ENCODE data around the gene CDH4. TPM values are rescaled to one million over a fixed set of nuclear protein-coding genes. Genes with fewer than 3 reads are reported as not detected.

Gene CDH4
- total RNA-seq, 1 donor from 2014 or later, result 8.3 TPM

DNA sequence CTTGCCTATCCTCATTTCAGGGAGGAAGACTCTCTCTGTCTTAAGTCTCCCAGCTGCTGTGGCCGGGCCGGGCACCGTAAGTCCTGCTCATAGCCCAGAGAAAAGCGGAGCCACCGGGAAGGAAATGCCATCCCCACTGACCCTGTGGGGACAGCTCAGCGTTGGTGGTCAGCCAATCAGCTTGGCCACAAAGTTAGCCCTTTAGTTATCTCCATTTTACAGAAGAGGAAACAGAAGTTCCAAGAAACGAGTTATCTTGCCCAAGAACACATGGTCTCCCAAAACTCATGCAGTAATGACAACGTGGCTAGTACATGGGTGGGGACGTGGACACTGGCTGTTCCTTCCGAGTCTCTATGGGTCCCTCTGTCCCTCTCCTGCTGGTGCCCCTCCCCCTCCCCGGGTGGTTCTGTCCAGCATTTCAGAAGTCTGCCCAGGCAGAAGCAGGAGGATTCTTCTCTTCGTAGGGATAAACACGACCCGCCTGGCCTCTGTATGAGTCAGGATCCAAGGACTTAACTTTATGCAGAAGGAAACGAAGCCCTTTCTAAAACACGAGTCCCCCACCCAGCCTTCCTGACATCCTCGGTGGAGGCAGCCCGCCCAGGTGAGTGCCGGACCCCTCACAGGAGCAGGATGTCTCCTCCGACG lies 273.8 kb downstream of the CDH4 start:
- no peaks in the 10 kb centered on the region for H3K9me3 Mint-ChIP-seq
- H3K4me3 Mint-ChIP-seq, result no peak overlapping the region
- no peak overlapping the region for H3K27ac Mint-ChIP-seq
- H3K36me3 Mint-ChIP-seq, result no peaks in the 10 kb centered on the region
- TF ChIP-seq, protein P1, sequence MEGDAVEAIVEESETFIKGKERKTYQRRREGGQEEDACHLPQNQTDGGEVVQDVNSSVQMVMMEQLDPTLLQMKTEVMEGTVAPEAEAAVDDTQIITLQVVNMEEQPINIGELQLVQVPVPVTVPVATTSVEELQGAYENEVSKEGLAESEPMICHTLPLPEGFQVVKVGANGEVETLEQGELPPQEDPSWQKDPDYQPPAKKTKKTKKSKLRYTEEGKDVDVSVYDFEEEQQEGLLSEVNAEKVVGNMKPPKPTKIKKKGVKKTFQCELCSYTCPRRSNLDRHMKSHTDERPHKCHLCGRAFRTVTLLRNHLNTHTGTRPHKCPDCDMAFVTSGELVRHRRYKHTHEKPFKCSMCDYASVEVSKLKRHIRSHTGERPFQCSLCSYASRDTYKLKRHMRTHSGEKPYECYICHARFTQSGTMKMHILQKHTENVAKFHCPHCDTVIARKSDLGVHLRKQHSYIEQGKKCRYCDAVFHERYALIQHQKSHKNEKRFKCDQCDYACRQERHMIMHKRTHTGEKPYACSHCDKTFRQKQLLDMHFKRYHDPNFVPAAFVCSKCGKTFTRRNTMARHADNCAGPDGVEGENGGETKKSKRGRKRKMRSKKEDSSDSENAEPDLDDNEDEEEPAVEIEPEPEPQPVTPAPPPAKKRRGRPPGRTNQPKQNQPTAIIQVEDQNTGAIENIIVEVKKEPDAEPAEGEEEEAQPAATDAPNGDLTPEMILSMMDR (conservative IDR thresholded peaks at IDR 0.05), result no peak
- peaks cover 20% of the 10 kb centered on the region for H3K27me3 Mint-ChIP-seq
- no peak for DNase-seq (ENCODE audit: extremely low spot score, unreplicated experiment)
- H3K4me1 Mint-ChIP-seq (ENCODE audit: unreplicated experiment), result peaks cover 3% of the 10 kb centered on the region

DNA sequence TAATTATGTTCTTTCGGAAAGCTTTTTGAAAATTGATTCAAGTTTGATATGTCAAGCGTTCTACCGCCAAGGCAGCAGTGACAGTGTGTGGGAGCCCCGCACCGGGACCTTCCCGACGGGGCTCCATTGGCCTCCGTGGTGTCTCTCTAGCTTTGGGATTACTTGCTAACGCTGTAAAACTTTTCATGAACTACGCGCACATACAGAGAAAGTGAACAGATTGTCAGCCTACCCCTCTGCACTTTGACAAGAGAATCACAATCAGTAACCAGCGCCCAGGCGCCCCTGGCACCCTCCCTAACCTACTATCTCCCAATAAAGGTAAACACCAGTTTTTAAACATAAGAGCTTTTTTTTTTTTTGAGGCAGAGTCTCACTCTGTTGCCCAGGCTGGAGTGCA lies 274.8 kb downstream of the CDH4 start:
- no peak for DNase-seq (ENCODE audit: extremely low spot score, unreplicated experiment)
- no peaks in the 10 kb centered on the region for H3K4me1 Mint-ChIP-seq (ENCODE audit: unreplicated experiment)
- no peak overlapping the region for H3K4me3 Mint-ChIP-seq
- H3K9me3 Mint-ChIP-seq, result no peaks in the 10 kb centered on the region
- TF ChIP-seq, protein P1 (conservative IDR thresholded peaks at IDR 0.05), result no peak
- H3K36me3 Mint-ChIP-seq, result no peaks in the 10 kb centered on the region
- peaks cover 20% of the 10 kb centered on the region for H3K27me3 Mint-ChIP-seq
- no peak overlapping the region for H3K27ac Mint-ChIP-seq

DNA sequence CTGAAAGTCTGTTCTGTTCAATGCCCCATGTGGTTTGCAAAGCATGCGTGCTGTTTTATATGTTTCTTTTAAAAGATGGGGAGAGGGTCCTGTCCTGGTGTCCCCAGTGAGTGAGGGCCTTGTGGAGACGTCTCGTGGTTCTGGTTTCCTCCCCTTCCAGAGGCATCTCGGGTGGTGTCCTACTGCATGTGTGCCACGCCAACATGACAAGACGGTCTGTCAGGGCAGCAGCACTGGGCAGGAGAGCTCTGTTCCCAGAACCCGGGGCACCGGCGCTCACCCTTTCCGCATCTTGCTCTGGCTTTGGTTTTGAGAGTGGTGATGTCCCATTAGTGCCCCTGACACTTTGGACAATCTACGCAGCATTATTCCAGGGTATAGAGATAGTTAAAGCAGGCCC lies 275.6 kb downstream of the CDH4 start:
- DNase-seq (ENCODE audit: extremely low spot score, unreplicated experiment), result no peak
- H3K9me3 Mint-ChIP-seq, result no peaks in the 10 kb centered on the region
- no peak overlapping the region for H3K4me3 Mint-ChIP-seq
- peaks cover 20% of the 10 kb centered on the region for H3K27me3 Mint-ChIP-seq
- no peaks in the 10 kb centered on the region for H3K4me1 Mint-ChIP-seq (ENCODE audit: unreplicated experiment)
- H3K36me3 Mint-ChIP-seq, result no peaks in the 10 kb centered on the region
- TF ChIP-seq, protein P1 (conservative IDR thresholded peaks at IDR 0.05), result no peak
- no peak overlapping the region for H3K27ac Mint-ChIP-seq

DNA sequence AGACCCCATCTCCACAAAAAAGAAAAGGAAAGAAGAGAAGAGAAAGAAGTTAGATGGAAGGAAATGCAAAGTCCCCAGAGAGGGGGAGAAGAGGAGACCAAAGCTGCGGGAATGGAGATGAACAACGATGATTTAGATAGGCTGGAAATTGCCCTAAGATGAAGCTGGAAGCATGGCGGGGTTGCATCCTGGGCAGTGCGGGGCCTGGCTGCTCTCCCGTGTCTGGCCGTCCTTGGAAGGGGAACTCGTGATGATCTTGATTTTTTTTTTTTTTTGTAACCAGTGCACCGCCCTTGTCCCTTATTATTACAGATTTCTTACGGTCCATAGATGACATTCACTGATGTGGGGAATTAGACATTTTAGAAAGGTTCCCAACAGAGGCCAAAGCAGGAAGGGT lies 276.5 kb downstream of the CDH4 start:
- Mint-ChIP-seq H3K9me3 (no peaks in the 10 kb centered on the region), H3K27me3 (peaks cover 20% of the 10 kb centered on the region), H3K36me3 (no peaks in the 10 kb centered on the region), H3K4me3 (no peak overlapping the region), H3K4me1 (ENCODE audit: unreplicated experiment) (no peaks in the 10 kb centered on the region), H3K27ac (no peak overlapping the region)
- no peak for DNase-seq (ENCODE audit: extremely low spot score, unreplicated experiment)
- TF ChIP-seq, protein P1 (conservative IDR thresholded peaks at IDR 0.05), result no peak

DNA sequence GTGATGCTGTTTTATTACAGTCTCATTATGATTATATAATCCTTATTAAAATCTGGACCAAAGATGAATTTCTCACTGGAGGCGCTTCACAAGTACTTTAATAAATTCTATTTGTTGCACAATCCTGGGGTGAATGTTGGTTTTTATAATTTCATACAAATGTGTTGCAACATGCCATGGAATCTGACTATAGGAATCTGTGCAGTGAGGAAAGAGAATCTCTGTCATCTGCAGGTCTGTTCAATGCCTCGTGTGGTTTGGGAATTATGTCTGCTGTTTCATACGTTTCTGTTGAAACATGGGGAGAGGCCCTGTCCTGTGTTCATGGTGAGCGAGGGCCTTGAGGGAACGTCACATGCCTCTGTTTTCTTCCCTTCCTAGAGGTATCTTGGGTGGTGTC lies 277.3 kb downstream of the CDH4 start:
- Mint-ChIP-seq H3K27ac (no peak overlapping the region), H3K9me3 (no peaks in the 10 kb centered on the region), H3K36me3 (no peaks in the 10 kb centered on the region), H3K4me3 (no peak overlapping the region), H3K27me3 (peaks cover 23% of the 10 kb centered on the region), H3K4me1 (ENCODE audit: unreplicated experiment) (no peaks in the 10 kb centered on the region)
- TF ChIP-seq, protein P1 (conservative IDR thresholded peaks at IDR 0.05), result no peak
- no peak for DNase-seq (ENCODE audit: extremely low spot score, unreplicated experiment)
